RKO (cell line): ENCODE measurements around the gene RPS6KA3.
"Not testable (repeated sequence)": the region's sequence is repeated elsewhere in the genome, so short reads cannot be mapped to it uniquely, and the experiment has no call there.

Experiments used
- DNase-seq: peaks from one replicate; pipeline ENCODE4 v3.0.0-alpha.2; 2016; ENCODE audit warnings: low spot score

The RPS6KA3 gene

DNA sequence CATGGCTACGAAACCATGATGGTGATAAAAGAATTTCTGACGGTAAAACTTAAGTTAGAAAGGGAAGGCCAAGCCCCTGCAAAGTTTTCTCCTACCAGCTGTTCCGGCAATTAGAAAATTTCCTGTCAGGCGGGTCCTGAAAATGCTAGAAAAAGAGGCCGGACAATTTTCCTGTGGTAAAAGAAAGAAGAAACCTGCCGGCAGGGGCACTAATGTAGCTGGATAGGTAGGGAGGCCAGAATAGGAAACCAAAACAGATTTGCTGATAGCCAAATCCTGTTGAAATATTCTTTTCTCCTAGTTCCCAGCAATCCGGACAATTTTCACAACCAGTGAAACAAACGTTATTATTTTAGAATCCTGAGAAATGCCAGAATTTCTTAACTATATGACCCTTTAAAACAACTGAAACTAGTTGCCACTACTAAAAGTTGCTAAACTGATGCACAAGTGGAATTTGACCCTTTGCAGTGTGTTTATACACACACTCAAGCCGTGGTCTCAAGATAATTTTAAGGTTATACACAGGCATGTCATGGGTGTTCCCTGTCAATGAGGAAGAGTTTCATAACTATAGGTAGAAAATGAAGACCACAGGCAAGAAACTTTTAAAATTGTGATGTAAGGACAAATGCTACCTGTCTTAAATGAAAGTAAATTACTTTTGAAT lies 47.7 kb downstream of the RPS6KA3 start:
- no peak for DNase-seq

DNA sequence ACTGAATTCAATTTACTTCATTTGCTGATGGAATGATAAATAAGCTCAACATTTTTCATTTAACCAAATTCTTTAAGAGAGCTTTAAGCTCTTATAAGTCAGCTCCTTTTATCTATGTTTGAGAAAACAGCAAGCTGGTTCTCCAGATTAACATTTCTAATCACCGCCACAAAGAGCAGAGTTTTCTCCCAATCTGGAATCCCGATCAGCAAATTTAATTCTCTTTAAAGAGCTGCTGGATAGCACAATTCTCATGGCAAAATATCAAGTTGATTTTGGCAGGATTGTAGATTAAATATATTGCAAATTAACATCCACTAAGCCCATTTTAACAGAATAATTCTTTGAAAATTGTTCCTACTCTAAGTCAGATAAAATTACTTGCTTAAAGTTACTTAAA lies 48.8 kb downstream of the RPS6KA3 start:
- DNase-seq: no peak

DNA sequence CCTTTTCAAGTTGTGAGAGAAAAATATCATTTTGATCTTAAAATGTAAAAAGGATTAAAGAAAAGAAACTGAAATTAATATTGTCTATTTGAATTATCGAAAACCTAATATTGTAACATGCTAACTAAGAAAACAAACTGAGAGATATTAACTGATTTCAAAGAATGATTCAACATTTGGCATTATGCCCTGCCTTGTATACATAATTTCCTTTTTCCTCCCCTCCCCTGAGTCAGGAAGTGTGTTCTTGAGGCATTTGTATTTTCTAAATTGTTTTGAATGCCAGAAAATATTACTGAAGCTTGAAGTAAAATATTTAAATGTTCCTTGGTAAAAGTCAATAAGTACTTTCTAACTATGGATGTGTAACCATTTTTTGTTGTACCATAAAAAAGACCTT lies 49.4 kb downstream of the RPS6KA3 start:
- peak; percentile 71 for DNase-seq

DNA sequence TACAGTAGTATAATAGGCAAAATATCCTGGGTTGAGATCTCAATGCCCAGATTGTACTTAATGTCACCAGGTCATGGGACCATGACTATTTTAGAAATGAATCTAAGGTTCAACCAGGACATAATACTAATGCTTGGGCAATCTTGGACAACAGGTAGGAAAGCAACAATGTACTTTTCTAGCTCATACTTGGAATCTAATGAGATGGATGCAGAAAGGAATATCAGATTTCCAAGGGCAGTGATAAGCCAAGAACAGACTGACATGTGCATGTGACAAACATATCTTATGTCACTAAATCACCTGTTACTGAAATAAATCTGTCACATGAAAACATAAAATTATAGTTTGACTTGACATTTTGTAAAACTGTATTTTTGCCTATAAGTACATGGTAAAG lies 51.1 kb downstream of the RPS6KA3 start:
- DNase-seq: no peak

DNA sequence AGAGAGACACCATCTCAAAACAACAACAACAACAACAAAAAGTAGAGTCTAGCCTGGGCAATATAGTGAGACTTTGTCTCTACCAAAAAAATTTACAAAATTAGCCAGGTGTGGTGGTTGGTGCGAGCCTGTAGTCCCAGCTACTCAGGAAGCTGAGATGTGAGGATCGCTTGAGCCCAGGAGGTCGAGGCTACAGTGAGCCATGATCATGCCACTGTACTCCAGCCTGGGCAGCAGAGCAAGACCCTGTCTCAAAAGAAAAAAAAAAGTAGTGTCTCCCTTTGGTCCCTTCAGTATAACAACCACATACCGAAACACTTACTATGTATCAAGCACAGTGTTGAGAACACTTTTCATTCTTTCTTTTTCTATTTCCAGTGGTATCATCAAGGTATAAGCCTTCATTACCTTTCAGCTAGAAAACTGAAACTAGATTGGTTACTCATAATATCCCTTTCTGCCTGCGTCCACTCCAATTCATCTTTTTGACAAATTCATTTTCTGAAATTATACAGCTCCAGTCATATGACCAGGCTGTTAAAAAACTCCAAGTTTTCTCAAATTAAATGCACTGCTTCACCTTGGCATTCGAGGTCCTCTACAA lies 54.1 kb downstream of the RPS6KA3 start:
- no peak for DNase-seq

DNA sequence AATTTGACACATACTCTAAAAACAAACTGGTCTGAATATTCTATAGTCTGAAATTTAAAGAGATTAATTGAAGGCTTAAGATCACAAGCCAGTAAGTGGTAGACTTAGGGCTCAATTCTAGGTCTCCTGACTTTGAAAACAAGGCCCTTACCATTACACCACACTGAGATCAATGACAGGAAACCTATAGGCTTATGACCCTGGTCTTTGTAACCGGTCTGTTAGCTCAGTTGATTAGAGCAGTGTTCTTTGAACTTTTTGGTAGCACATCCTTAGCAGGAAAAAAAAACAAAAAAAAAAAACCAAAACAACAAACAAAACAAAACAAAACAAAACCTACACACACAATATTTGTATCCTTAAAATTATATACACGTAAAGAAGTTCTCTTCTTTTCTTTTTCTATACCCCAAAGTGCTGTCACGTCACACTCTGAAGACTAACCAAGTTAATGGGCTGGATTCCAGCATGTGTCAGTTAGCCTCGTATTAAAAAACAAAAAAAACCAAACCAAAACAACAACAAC lies 55.4 kb downstream of the RPS6KA3 start:
- no peak for DNase-seq

DNA sequence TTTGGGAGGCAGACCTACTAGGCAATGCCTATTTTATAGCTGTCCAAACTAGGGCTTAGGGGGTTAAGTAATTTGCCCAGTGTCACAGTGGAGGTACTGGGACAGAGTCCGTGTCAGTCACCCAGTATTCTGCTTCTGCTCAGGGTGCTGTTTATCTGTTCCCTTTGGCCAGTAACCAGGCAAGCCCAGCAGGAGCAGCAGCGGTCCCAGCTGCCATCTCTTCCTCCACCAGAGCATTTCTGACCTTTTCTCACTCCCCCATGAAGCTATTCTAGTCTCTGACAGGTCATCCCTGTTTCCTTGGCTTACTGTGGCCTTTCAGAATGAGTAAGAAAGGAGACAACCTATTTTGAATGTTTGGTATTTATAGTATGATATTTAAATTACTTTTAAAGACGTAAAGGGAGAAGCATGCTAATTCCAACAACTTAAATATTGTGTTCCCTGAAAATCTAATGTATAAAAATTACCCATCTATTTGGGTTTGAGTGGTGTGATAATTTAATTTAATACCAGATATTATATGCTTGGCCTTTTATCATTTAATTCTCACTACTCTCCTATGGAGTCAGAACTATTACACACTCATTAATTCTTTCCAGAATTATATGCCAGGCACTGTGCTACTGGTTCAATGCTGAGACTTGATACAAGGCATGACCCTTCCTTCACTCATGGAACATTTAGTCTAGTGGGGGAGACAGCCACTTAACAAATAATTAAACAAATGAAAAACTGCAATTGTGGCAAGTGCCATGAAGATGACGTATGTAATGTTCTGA lies 60.6 kb downstream of the RPS6KA3 start:
- DNase-seq: peak; percentile 3

DNA sequence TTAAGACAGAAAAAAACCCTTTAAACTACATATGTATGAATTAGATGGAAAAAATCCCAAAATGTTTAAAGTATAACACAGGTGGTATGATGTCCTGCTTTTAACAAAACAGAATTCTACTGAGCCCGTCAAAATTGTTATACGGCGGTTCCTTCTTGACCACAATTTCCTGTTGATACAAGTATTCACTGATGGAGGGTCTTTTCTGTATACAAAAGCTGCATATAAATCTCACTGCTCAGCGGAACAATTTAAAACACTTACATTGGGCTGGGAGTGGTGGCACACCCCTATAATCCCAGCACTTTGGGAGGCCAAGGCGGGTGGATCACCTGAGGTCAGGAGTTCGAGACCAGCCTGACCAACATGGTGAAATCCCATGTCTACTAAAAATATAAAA lies 62.4 kb downstream of the RPS6KA3 start:
- DNase-seq: no peak

DNA sequence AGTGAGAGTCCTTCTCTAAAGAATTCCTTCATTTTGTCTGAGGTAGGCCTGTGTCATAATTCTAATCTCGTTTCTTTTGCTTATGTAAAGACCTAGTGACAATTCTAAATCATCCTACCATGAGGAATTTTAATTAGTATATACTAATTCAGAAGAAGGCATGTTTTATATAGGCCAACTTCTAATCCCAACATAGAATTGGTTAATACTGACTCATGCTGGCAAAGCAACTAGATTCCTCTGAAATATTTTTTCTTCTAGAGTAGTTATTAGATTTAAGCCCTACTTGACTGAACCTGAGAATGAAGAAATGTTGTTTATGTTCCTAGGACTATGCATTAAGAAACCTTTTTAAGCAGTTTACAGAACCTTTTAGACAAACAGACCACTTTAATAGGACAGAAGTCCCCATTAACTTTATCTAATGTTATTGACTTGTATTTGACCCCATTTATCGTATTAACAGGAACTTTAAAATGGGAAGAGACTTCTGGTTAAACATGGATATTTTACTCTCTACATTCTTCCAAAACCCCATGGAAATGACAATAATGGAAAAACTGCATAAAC lies 69.0 kb downstream of the RPS6KA3 start:
- no peak for DNase-seq

DNA sequence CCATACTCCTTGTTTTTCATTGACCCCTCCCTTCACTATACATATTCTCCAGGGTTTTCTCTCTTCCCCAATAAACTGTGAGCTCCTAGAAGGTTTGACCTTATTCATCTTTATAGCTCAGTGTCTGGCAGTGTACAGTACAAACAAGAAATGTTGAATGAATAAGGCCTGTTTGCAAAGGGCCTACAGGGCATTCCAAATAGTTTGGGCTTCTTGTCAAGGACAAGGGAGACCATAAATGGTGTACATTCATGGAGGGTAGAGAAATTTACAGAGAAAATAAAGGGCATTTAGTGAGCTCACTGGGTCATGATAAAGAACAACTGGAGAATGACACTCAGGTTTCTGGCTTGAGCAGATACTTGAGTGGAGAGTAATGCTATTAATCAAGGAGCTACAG lies 77.5 kb downstream of the RPS6KA3 start:
- no peak for DNase-seq

DNA sequence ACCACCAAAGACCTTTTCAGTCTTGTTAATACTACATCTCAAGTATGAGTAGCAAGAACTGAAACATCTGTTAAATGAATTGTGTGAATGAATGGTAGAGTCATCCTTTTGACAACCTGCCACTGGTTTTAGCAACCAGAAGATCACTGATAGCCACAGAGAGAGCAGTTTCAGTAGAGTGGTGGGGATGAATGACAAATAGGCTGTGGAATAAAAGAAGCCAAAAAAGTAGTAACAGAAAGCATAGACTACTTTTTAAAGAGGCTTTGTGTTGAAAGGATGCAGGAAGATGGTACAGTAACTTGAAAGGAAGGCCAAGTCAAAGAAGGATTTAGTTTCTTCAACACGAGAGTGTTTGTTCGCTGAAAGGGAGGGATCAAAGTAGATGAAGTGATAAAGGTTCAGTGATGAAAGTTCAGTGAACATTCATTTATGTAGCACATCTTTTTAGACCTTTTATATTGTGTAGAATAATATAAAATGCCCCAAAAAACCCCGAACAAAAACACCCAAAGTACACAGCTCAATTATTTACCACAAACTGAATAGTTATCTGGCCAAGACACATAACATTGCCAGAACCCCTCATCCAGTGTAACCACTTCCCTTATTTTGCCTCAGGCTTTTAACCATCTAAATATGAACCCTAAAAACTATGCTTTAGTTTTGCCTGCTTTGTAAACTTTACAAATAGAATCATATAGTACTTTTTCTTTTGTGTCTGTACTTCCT lies 84.9 kb downstream of the RPS6KA3 start:
- no peak for DNase-seq

DNA sequence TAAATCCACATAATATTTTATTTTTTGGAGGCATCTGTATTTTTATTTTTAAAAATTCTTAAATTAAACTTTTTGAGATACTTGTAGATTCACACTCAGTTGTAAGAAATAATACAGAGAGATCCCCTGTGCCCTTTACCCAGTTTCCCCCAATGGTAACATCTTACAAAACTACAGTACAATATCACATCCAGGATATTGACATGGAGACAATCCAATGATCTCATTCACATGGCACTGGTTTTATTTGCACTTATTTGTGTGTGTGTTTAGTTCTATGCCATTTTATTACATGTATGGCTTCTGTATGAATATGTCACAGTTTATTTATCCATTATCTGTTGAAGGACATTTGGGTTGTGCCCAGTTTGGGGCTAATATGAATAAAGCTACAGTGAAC lies 89.6 kb downstream of the RPS6KA3 start:
- DNase-seq: no peak

DNA sequence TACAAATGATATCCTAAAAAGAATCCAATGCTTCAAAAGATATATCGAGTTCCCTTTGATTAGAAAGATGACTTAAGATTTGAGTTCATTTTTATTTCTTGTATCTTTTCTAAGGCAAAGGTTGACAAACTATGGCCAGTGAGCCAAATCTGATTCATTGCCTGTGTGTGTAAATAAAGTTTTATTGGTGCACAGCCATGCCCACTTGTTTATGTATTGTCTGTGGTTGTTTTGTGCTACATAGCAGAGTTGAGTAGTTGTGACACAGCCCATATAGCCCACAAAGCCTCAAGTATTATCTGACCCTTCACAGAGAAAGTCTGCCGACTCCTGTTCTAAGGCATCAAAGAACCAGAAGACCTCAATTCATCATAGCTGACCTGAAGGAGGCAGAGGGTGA lies 92.9 kb downstream of the RPS6KA3 start:
- no peak for DNase-seq

DNA sequence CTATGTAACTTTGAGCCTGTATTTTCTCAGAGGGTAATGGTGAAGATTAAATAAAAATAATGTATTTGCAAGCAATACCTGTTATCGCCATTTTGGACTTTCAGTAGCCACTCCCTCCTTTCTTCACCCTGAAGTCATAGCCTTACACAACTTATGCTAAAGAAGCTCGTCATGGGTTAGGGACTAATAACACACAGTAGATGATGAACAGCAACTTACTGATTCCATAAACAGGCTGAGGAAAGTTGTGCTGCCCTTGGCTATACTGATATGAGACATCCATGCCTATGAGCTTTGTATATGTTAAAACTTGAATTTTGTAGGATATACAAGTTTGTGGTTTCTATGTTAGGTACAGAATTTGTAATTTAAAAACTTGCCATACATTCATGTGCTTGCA lies 93.4 kb downstream of the RPS6KA3 start:
- no peak for DNase-seq

DNA sequence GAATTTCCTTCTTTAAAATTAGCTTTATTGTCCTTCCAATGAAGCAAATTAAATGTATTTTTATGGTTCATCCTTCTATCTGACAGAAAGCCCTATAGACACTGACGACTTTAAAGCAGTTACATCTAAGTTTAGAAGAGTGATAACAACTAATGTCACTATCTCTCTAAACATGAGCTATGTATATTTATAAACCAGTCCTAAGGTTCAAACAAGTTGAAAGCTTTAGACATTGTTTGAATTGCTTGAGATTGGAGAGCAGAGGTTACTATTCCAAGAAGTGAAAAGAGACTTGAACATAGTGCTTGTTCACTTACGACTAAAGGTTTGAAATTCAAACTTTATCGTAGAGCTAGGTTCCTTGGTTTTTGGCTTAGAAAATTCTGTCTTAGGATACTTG lies 94.8 kb downstream of the RPS6KA3 start:
- DNase-seq: no peak

DNA sequence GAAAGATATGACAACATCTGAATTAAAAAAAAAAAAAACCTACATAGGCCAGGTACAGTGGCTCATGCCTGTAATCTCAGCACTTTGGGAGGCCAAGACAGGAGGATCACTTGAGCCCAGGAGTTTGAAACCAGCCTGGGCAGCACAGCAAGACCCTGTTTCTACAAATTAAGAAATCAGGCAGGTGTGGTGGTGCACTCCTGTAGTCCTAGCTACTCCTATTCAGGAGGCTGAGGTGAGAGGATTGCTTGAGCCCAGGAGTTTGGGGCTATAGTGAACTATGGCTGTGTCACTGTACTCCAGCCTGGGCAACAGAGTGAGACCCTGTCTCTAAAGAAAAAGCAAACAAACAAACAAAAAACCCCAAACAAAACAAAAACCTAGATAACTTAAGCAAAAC lies 104.2 kb downstream of the RPS6KA3 start:
- not testable (repeated sequence) for DNase-seq

DNA sequence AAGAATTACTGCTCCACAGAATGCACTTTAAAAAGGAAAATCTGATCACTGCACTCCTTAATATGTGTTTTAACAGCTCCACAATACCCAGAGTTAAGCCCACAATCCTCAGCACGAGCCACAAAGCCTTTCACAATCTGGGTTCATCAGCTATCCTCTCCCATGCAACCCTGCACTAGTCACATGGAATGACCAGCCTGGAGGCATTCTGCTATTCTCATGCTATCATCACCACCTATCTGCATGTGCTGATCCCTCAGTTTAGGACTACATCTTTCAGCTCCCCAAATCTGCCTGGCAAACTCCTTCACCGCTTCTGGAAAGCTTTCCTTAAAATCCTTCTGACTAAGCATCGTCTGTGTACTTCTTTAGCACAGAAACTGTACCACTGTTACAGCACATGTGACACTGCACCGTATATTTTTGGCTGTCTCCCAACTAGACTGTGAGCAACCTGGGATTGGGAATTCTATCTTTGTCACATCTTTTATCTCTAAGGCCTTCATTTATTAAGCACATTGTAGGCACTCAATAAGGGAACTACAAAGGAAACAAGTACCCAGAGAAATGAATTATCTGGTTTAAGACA lies 106.8 kb downstream of the RPS6KA3 start:
- no peak for DNase-seq

DNA sequence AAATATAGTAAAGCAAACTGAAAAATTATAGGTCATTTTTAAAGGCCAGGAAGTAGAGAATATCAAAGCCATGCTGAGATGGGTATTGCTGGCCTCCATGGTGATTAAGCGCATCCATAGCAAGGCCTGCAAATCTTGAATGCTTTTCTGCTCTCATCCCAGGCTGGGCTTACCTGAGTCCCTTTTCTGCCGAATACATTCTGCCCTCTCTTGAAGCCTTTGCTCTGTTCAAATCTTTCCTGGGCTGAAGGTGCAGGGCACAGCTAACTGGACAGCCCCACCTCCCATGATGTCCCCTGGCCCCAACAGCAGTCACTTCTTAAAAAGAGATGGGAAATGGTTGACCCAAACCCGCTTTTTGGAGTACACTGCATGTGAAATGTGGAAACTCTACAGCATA lies 115.0 kb downstream of the RPS6KA3 start:
- DNase-seq: no peak

DNA sequence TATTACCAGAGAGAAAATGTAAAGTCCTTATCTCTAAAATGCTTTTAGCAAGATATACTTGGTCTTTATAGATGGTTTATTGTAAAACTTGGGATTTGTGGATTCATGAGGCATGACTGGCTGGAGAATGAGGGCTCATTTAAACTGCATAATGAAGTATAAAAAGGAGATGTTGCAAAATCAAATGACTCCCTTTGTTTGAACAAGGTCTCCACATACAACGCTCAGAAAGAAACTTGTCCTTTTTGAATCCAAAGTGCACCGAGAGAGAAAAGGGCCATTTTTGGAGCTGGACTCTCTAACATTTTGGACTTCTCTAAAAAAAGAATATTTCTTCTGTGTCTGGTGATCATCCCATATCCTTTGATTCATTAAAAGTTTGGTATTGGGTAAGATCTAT lies 117.4 kb downstream of the RPS6KA3 start:
- no peak for DNase-seq

DNA sequence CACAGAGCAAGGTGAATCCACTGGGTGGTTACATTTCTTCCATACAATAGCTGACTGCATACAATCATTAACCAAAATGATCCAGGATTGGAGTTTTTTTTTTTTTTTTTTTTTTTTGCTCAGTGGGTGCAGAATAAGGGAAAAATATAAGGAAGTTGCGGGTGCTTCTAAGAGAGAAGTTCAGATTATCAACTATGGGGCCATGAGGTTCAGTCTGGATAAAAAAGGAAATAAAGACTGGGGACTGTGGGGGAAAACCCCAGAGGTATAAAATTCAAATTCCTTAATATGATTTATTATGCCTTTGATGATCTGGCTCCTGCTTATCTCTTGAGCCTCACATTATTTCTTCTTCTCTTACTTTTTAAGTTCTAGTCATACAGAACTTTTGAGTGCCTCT lies 119.1 kb downstream of the RPS6KA3 start:
- no peak for DNase-seq

DNA sequence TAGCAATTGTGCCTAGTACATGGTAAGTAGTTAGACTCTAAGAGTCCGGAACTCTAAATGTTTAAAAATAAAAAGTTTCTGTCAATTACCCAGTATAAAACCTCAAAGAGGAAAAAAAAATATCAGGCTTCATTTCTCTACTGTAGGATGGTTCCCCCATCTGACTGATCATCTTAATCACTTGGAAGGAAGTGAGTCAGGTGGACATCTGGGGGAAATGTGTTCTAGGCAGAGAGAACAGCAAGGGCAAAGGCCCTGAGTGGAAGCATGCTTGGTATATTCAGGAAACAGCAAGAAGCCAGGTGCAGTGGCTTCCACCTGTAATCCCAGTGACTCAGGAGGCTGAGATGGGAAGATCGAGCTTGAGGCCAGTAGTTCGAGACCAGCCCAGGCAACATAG lies 122.2 kb downstream of the RPS6KA3 start:
- peak; percentile 88 for DNase-seq

DNA sequence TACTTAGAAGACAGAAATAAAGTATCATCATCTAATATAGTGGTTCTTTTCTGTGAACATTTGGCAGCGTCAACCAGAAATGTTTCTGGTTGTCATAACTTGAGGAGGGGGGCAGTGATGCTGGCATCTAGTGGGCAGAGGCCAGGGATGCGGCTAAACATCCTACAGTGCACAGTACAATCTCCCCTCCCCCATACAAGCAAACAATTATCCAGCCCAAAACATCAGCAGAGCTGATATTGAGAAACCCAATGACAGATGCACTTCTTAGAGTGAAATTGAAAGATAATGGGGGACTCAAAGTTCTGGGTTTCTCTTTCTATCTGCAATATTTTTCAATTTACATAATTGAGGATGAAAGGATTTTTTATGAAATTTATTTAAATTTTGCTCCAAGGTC lies 123.1 kb downstream of the RPS6KA3 start:
- peak; percentile 57 for DNase-seq
